Neural cell (in vitro differentiated cells): ENCODE results near the gene MAP1LC3B. TPM values are rescaled to one million over a fixed set of nuclear protein-coding genes. Genes with fewer than 3 reads are reported as not detected.

ENCODE experiments used
- H2AFZ ChIP-seq: fragments of 200-600, 300-800 bp; sonication (generic), shearing (Covaris generic); 2 replicates; pipeline ENCODE4 v1.6.0; 2014; ENCODE audit warnings: low read depth, mild to moderate bottlenecking, antibody characterized with exemption, low read length, moderate library complexity
- H3F3A ChIP-seq: fragments of 200-600 bp; shearing (Covaris generic); 2 replicates; pipeline ENCODE4 v1.6.1; 2016; ENCODE audit warnings: mild to moderate bottlenecking, moderate library complexity, mixed read lengths, antibody characterized with exemption, low read length; ENCODE audit not compliant: insufficient read depth, poor library complexity, severe bottlenecking
- H3K27ac ChIP-seq: fragments of 200-600, 300-800 bp; sonication (generic), shearing (Covaris generic); 2 replicates; pipeline ENCODE4 v1.5.1; 2014; ENCODE audit warnings: mild to moderate bottlenecking, low read length, moderate library complexity
- H3K27me3 ChIP-seq: fragments of 300-800, 200-600 bp; sonication (generic), shearing (Covaris generic); 2 replicates; pipeline ENCODE4 v1.6.0; 2014; ENCODE audit warnings: mild to moderate bottlenecking, low read depth, low read length, moderate library complexity; ENCODE audit not compliant: insufficient read depth
- H3K36me3 ChIP-seq: fragments of 300-800, 200-600 bp; sonication (generic), shearing (Covaris generic); 2 replicates; pipeline ENCODE4 v1.5.1; 2014; ENCODE audit warnings: mild to moderate bottlenecking, antibody characterized with exemption, low read length, moderate library complexity; ENCODE audit not compliant: insufficient read depth
- H3K4me2 ChIP-seq: fragments of 300-800, 200-600 bp; sonication (generic), shearing (Covaris generic); 2 replicates; pipeline ENCODE4 v1.6.0; 2014; ENCODE audit warnings: mild to moderate bottlenecking, low read length
- H3K4me3 ChIP-seq: fragments of 300-800, 200-600 bp; sonication (generic), shearing (Covaris generic); 2 replicates; pipeline ENCODE4 v1.5.1; 2014; ENCODE audit warnings: mild to moderate bottlenecking, low read length, moderate library complexity
- H3K79me2 ChIP-seq: fragments of 200-600 bp; shearing (Covaris generic); replicated peaks from 2 replicates; pipeline ENCODE4 v1.6.0; 2014; ENCODE audit warnings: mild to moderate bottlenecking, low read length, moderate library complexity; ENCODE audit not compliant: insufficient read depth
- H3K9ac ChIP-seq: fragments of 300-800, 200-600 bp; sonication (generic), shearing (Covaris generic); 2 replicates; pipeline ENCODE4 v1.6.1; 2016; ENCODE audit warnings: mild to moderate bottlenecking, low read length, mixed read lengths
- H3K9me2 ChIP-seq: fragments of 200-600 bp; shearing (Covaris generic); 2 replicates; pipeline ENCODE4 v1.6.1; 2016; ENCODE audit warnings: mild to moderate bottlenecking, low read length, mixed read lengths; ENCODE audit not compliant: insufficient read depth
- H3K9me3 ChIP-seq: fragments of 200-600, 300-800 bp; sonication (generic), shearing (Covaris generic); 2 replicates; pipeline ENCODE4 v1.6.1; 2016; ENCODE audit warnings: mild to moderate bottlenecking, mixed run types, low read length, moderate library complexity, mixed read lengths
- H4K20me1 ChIP-seq: fragments of 200-600 bp; shearing (Covaris generic); 2 replicates; pipeline ENCODE4 v1.6.1; 2016; ENCODE audit warnings: mild to moderate bottlenecking, mixed run types; ENCODE audit not compliant: insufficient read depth
- CTCF ChIP-seq: fragments of 450-650 bp; IDR thresholded peaks from 2 replicates; pipeline ENCODE4 v1.5.1; 2014; ENCODE audit warnings: antibody characterized with exemption, mild to moderate bottlenecking, moderate library complexity; ENCODE audit not compliant: poor library complexity, severe bottlenecking
- EP300 ChIP-seq: fragments of 450-650 bp; conservative IDR thresholded peaks from 2 replicates; pipeline ENCODE4 v1.6.1; 2014; ENCODE audit warnings: antibody characterized with exemption, mild to moderate bottlenecking, moderate library complexity; ENCODE audit not compliant: poor library complexity, severe bottlenecking
- EZH2 ChIP-seq: fragments of 200-600, 300-800 bp; shearing (Covaris generic), sonication (generic); IDR thresholded peaks from 2 replicates; pipeline ENCODE4 v1.6.1; 2014; ENCODE audit warnings: antibody characterized with exemption, low read length, borderline replicate concordance, mild to moderate bottlenecking; ENCODE audit not compliant: insufficient read depth, poor library complexity, severe bottlenecking
- MXI1 ChIP-seq: fragments of 450-650 bp; conservative IDR thresholded peaks from 2 replicates; pipeline ENCODE4 v1.6.1; 2014; ENCODE audit warnings: antibody characterized with exemption, mild to moderate bottlenecking; ENCODE audit not compliant: poor library complexity, severe bottlenecking
- POLR2AphosphoS5 ChIP-seq: IDR thresholded peaks from 2 replicates; pipeline ENCODE4 v1.6.1; 2012
- RAD21 ChIP-seq: fragments of 450-650 bp; conservative IDR thresholded peaks from 2 replicates; pipeline ENCODE4 v1.6.1; 2014; ENCODE audit warnings: antibody characterized with exemption, mild to moderate bottlenecking, moderate library complexity
- REST ChIP-seq: IDR thresholded peaks from 2 replicates; pipeline ENCODE4 v1.6.1; 2012; ENCODE audit warnings: borderline replicate concordance
- SMC3 ChIP-seq: fragments of 450-650 bp; conservative IDR thresholded peaks from 2 replicates; pipeline ENCODE4 v1.6.1; 2014; ENCODE audit warnings: antibody characterized with exemption, mild to moderate bottlenecking, moderate library complexity; ENCODE audit not compliant: poor library complexity
- TAF1 ChIP-seq: IDR thresholded peaks from 2 replicates; pipeline ENCODE4 v1.6.1; 2012; ENCODE audit warnings: low read depth
- polyA plus RNA-seq: library from polyadenylated mRNA; depleted of rRNA; stranded (reverse); fragments of >200 nt; gene quantifications from 2 replicates; pipeline ENCODE4 v1.2.3, GENCODE V29; 2014

Gene MAP1LC3B
- polyA plus RNA-seq, 1 donor from 2014 or later = 73.1 TPM

- Histone ChIP-seq H4K20me1 (no peaks in the 10 kb centered on the region), H3F3A (no peaks in the 10 kb centered on the region), H3K4me2 (no peak overlapping the region), H3K79me2 (no peaks in the 10 kb centered on the region), H3K4me3 (no peak overlapping the region), H3K36me3 (no peaks in the 10 kb centered on the region), H3K9ac (no peak overlapping the region), H3K9me3 (no peaks in the 10 kb centered on the region), H3K27me3 (no peaks in the 10 kb centered on the region), H2AFZ (no peak overlapping the region), H3K27ac (no peak overlapping the region), H3K9me2 (no peaks in the 10 kb centered on the region)
- TF ChIP-seq TAF1 (no peak), EZH2 (no peak), REST (no peak)
These were observed 40.3 kb downstream of the MAP1LC3B start for GRCh38 chr16:87432330-87432915.

- Histone ChIP-seq H2AFZ (no peak overlapping the region), H3K4me3 (no peak overlapping the region), H3K4me2 (no peak overlapping the region), H3K9me3 (no peaks in the 10 kb centered on the region), H3K9me2 (no peaks in the 10 kb centered on the region), H3K9ac (no peak overlapping the region), H3K27me3 (no peaks in the 10 kb centered on the region), H3K27ac (no peak overlapping the region), H3K36me3 (no peaks in the 10 kb centered on the region), H4K20me1 (no peaks in the 10 kb centered on the region), H3K79me2 (no peaks in the 10 kb centered on the region), H3F3A (no peaks in the 10 kb centered on the region)
- TF ChIP-seq RAD21 (no peak), MXI1 (no peak), SMC3 (no peak), EZH2 (no peak), POLR2AphosphoS5 (no peak), TAF1 (no peak), REST (no peak), EP300 (no peak), CTCF (no peak)
These were observed 42.1 kb downstream of the MAP1LC3B start for GRCh38 chr16:87434146-87434667.
